WTC11 (cell line): Measurements from ENCODE around the gene CHMP2B.

Experiments
- CTCF ChIP-seq: fragments of 200-600 bp; IDR thresholded peaks from 2 replicates; pipeline ENCODE4 v1.8.0; 2022; ENCODE audit warnings: antibody characterized with exemption
- JUN ChIP-seq: sonication (generic); formaldehyde crosslinking; IDR thresholded peaks from 2 replicates; pipeline ENCODE4 v1.8.0; 2023; ENCODE audit warnings: mild to moderate bottlenecking, missing genetic modification reagents
- NR3C1 ChIP-seq: sonication (generic); formaldehyde crosslinking; conservative IDR thresholded peaks from 2 replicates; pipeline ENCODE4 v1.8.1; 2023; ENCODE audit warnings: low read depth, mild to moderate bottlenecking, missing genetic modification reagents
- PREB ChIP-seq: sonication (generic); formaldehyde crosslinking; IDR thresholded peaks from 2 replicates; pipeline ENCODE4 v1.8.1; 2022; ENCODE audit warnings: mild to moderate bottlenecking, missing genetic modification reagents, moderate library complexity, borderline replicate concordance
- ZNF138 ChIP-seq: sonication (generic); formaldehyde crosslinking; conservative IDR thresholded peaks from 2 replicates; pipeline ENCODE4 v1.8.1; 2022; ENCODE audit warnings: mild to moderate bottlenecking, moderate library complexity, missing genetic modification reagents
- ZNF416 ChIP-seq: fragments of 250-450 bp; sonication (Bioruptor Pico); IDR thresholded peaks from 2 replicates; pipeline ENCODE4 v1.9.0; 2021; ENCODE audit warnings: mild to moderate bottlenecking, inconsistent platforms

GRCh38 chr3:87206070-87206469, 21.0 kb upstream of the CHMP2B start:
- no peak for TF ChIP-seq NR3C1 (CRISPR knock-in tag)
- no peak for TF ChIP-seq CTCF
- TF ChIP-seq JUN: no peak
- no peak for TF ChIP-seq ZNF416 (CRISPR knock-in tag)
- TF ChIP-seq PREB (CRISPR knock-in tag): no peak
- TF ChIP-seq ZNF138 (CRISPR knock-in tag): no peak
